Right lobe of liver (tissue), 6 donors: ENCODE data around the gene PRDM16. TPM values are rescaled to one million over a fixed set of nuclear protein-coding genes. Genes with fewer than 3 reads are reported as not detected.

Experiments used
- ATAC-seq, 4 donors: fragments of 200-7000 bp; cut with Tn5 transposase; one replicate each; pipeline ENCODE4 v1.9.1; 2020; ENCODE audit warnings: mild to moderate bottlenecking in 4 of 4, moderate library complexity in 4 of 4
- DNase-seq, 3 donors: peaks; one replicate each; pipeline ENCODE4 v3.0.0-alpha.2; 2020
- H3K27ac ChIP-seq, 3 donors: fragments of 200-600 bp; one replicate each; pipeline ENCODE4 v1.8.0; 2022
- H3K27me3 ChIP-seq, 2 donors: fragments of 200-600 bp; one replicate each; pipeline ENCODE4 v1.8.0; 2022
- H3K36me3 ChIP-seq, 4 donors: fragments of 200-600 bp; sonication (generic) in 1 of 4; one replicate each; pipeline versions ENCODE4 v1.5.1 to v1.8.0; 2017 to 2022; ENCODE audit warnings: control low read depth in 1 of 4
- H3K4me1 ChIP-seq, 4 donors: fragments of 200-600 bp; sonication (generic) in 1 of 4; one replicate each; pipeline versions ENCODE4 v1.5.1 to v1.8.0; 2017 to 2022; ENCODE audit warnings: control low read depth in 1 of 4
- H3K4me3 ChIP-seq, 3 donors: fragments of 200-600 bp; one replicate each; pipeline ENCODE4 v1.8.0; 2022
- H3K9me3 ChIP-seq, 4 donors: fragments of 200-600 bp; sonication (generic) in 1 of 4; one replicate each; pipeline versions ENCODE4 v1.5.1 to v1.8.0; 2017 to 2022; ENCODE audit warnings: control low read depth in 1 of 4
- CTCF ChIP-seq, 4 donors: fragments of 200-600 bp in 3 of 4; fragments of 450-650 bp in 1 of 4; IDR thresholded peaks; one replicate each; pipeline versions ENCODE4 v1.5.1 to v1.8.0; 2016 to 2022; ENCODE audit warnings: antibody characterized with exemption in 4 of 4, mild to moderate bottlenecking in 2 of 4
- POLR2A ChIP-seq: fragments of 450-650 bp; IDR thresholded peaks from one replicate; pipeline ENCODE4 v1.6.1; 2017; ENCODE audit warnings: antibody characterized with exemption, mild to moderate bottlenecking
- WGBS: methylation state at CpG from one replicate; pipeline ENCODE4 v1.1.6; 2018; ENCODE audit warnings: low coverage, low lambda C conversion rate; ENCODE audit not compliant: insufficient coverage; ENCODE audit errors: missing lambda C conversion rate; 5-methylcytosine and 5-hydroxymethylcytosine counted together
- intact Hi-C, 2 donors: fragments of 100-400 bp; cut with DNase I; formaldehyde crosslinking; loops; one replicate each; pipeline versions ENCODE4 v1.11.2 to v1.14.1; 2022
- total RNA-seq, 6 experiments: library from RNA; depleted of rRNA in 2 of 6; stranded (reverse); fragments of >200 nt in 2 of 6; fragmentation: NEBNext Ultra II Directional in 3 of 6; extraction: Animal tissue kit (Norgen Biotek cat#: 25700) in 3 of 6; gene quantifications; one replicate each; pipeline versions ENCODE4 v1.1.0 to v1.2.4, GENCODE V29; 2016 to 2023
- donor health status: DM: no; HTN: yes; CAD: no.
- donor health status: DM: no; HTN: no; CAD: no.
- donor health status: DM: no; HTN: no; CAD: no.
- donor health status: DM: no; HTN: yes; CAD: no.
- donor health status: DM: no; HTN: yes; CAD: no.

PRDM16 gene
- total RNA-seq, 6 experiments from 2014 or later = 0.06 to 0.75 (median 0.28) TPM

- no peaks in the 10 kb centered on the region for H3K9me3 ChIP-seq
- DNase-seq = no peak
- H3K36me3 ChIP-seq = no peaks in the 10 kb centered on the region
- no peak overlapping the region for H3K4me3 ChIP-seq
- no peaks in the 10 kb centered on the region for H3K27me3 ChIP-seq
- no peak overlapping the region for H3K27ac ChIP-seq
- no peaks in the 10 kb centered on the region for H3K4me1 ChIP-seq
- intact Hi-C loops = no loop called here
- no peak for TF ChIP-seq CTCF (IDR thresholded peaks at IDR 0.05)
- no peak for TF ChIP-seq POLR2A
- WGBS = 100% methylated on average over 1 of the region's 15 CpGs
- no peak for ATAC-seq
Measured at GRCh38 chr1:3327936-3328590, 259.1 kb downstream of the PRDM16 start.

- Histone ChIP-seq H3K27ac (no peak overlapping the region), H3K9me3 (no peaks in the 10 kb centered on the region), H3K4me3 (no peak overlapping the region), H3K4me1 (no peaks in the 10 kb centered on the region), H3K27me3 (no peaks in the 10 kb centered on the region), H3K36me3 (no peaks in the 10 kb centered on the region)
- 60% methylated on average over 2 of the region's 12 CpGs for WGBS
- intact Hi-C loops = no loop called here
- DNase-seq = no peak
- ATAC-seq = no peak
- TF ChIP-seq CTCF (IDR thresholded peaks at IDR 0.05) (no peak), POLR2A (no peak)
Measured at GRCh38 chr1:3329640-3330281, 260.8 kb downstream of the PRDM16 start.

GRCh38 chr1:3330771-3331245 lies 261.8 kb downstream of the PRDM16 start:
- intact Hi-C loops = no loop called here
- no peaks in the 10 kb centered on the region for H3K4me1 ChIP-seq
- H3K4me3 ChIP-seq = no peak overlapping the region
- DNase-seq (no peak), ATAC-seq (no peak)
- H3K9me3 ChIP-seq = no peaks in the 10 kb centered on the region
- 29% methylated on average over 3 of the region's 11 CpGs for WGBS
- H3K36me3 ChIP-seq = no peaks in the 10 kb centered on the region
- H3K27me3 ChIP-seq = no peaks in the 10 kb centered on the region
- H3K27ac ChIP-seq = no peak overlapping the region
- TF ChIP-seq POLR2A = no peak
- no peak for TF ChIP-seq CTCF (IDR thresholded peaks at IDR 0.05)

- intact Hi-C loops = no loop called here
- Histone ChIP-seq H3K4me3 (no peak overlapping the region), H3K27me3 (no peaks in the 10 kb centered on the region), H3K9me3 (no peaks in the 10 kb centered on the region), H3K27ac (no peak overlapping the region), H3K36me3 (no peaks in the 10 kb centered on the region), H3K4me1 (no peaks in the 10 kb centered on the region)
- DNase-seq (no peak), ATAC-seq (no peak)
- TF ChIP-seq POLR2A = no peak
- no peak for TF ChIP-seq CTCF (IDR thresholded peaks at IDR 0.05)
- WGBS = no CpG with 5 or more reads among the region's 14 CpGs
Measured at GRCh38 chr1:3331564-3331963, 262.6 kb downstream of the PRDM16 start.
